ENCODE results near the gene SPATA46.

Gene SPATA46

GRCh38 chr1:162373541-162374260, 3.0 kb downstream of the SPATA46 start:
- no peak for DNase-seq (ENCODE audit: low spot score)

GRCh38 chr1:162373072-162373427, 3.6 kb downstream of the SPATA46 start:
- no peak for DNase-seq (ENCODE audit: low spot score)

GRCh38 chr1:162372159-162373071, 4.2 kb downstream of the SPATA46 start:
- no peak for DNase-seq (ENCODE audit: low spot score)

- DNase-seq (ENCODE audit: low spot score) = no peak
Observed at GRCh38 chr1:162371611-162372010, 5.0 kb downstream of the SPATA46 start.

- DNase-seq (ENCODE audit: low spot score) = no peak
Observed at GRCh38 chr1:162370721-162371120, 5.9 kb downstream of the SPATA46 start.

- no peak for DNase-seq (ENCODE audit: low spot score)
Observed at GRCh38 chr1:162370161-162370560, 6.5 kb downstream of the SPATA46 start.

- DNase-seq (ENCODE audit: low spot score) = no peak
Observed at GRCh38 chr1:162369571-162369970, 7.1 kb downstream of the SPATA46 start.

GRCh38 chr1:162368451-162368850, 8.2 kb downstream of the SPATA46 start:
- DNase-seq (ENCODE audit: low spot score) = no peak

- DNase-seq (ENCODE audit: low spot score) = no peak
Observed at GRCh38 chr1:162367772-162368171, 8.9 kb downstream of the SPATA46 start.

GRCh38 chr1:162367073-162367472, 9.6 kb downstream of the SPATA46 start:
- no peak for DNase-seq (ENCODE audit: low spot score)

GRCh38 chr1:162366671-162367070, 10.0 kb downstream of the SPATA46 start:
- DNase-seq (ENCODE audit: low spot score) = no peak

- DNase-seq (ENCODE audit: low spot score) = no peak
Observed at GRCh38 chr1:162366149-162366548, 10.5 kb downstream of the SPATA46 start.

GRCh38 chr1:162365284-162366020, 11.2 kb downstream of the SPATA46 start:
- no peak for DNase-seq (ENCODE audit: low spot score)

- no peak for DNase-seq (ENCODE audit: low spot score)
Observed at GRCh38 chr1:162364498-162364897, 12.2 kb downstream of the SPATA46 start.

- no peak for DNase-seq (ENCODE audit: low spot score)
Observed at GRCh38 chr1:162363823-162364222, 12.8 kb downstream of the SPATA46 start.

- no peak for DNase-seq (ENCODE audit: low spot score)
Observed at GRCh38 chr1:162361349-162361748, 15.3 kb downstream of the SPATA46 start.

GRCh38 chr1:162360874-162361260, 15.8 kb downstream of the SPATA46 start:
- no peak for DNase-seq (ENCODE audit: low spot score)

GRCh38 chr1:162360237-162360873, 16.3 kb downstream of the SPATA46 start:
- no peak for DNase-seq (ENCODE audit: low spot score)

- no peak for DNase-seq (ENCODE audit: low spot score)
Observed at GRCh38 chr1:162359523-162360236, 17.0 kb downstream of the SPATA46 start.

- no peak for DNase-seq (ENCODE audit: low spot score)
Observed at GRCh38 chr1:162358928-162359327, 17.7 kb downstream of the SPATA46 start.

GRCh38 chr1:162357681-162358266, 18.9 kb downstream of the SPATA46 start:
- peak; percentile 73 for DNase-seq (ENCODE audit: low spot score)

All from iPS-NIHi11 (cell line).